ENCODE results near the gene OGFOD3. TPM values are rescaled to one million over a fixed set of nuclear protein-coding genes. Genes with fewer than 3 reads are reported as not detected.
"Not testable (repeated sequence)": the region's sequence is repeated elsewhere in the genome, so short reads cannot be mapped to it uniquely, and the experiment has no call there.

The OGFOD3 gene
- total RNA-seq, 1 donor from 2014 or later = 63.9 TPM

DNA sequence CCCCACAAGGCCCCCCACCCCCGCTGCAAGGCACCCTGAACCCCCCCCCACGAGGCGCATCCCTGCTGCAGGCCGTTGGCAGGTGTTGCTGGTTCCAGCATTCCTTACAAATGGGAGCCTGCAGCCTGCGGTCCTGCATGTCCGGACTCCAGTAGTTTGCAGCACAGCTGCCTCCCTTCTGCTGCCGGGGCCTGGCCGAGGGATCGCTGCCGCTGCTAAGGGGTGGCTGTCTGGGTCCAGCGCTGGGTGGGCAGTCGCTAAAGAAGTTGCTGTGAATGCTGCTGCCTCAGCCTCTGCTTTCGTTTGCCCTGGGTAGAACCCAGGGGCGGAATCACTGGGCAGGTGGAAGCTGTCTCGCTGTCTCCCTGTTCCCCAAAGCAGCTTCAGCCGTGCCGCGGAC lies 35.0 kb downstream of the OGFOD3 start:
- no peak for DNase-seq (ENCODE audit: low read depth)
- H3K4me3 ChIP-seq (ENCODE audit: low read depth, low read length) = no peak overlapping the region
- TF ChIP-seq, protein P1, sequence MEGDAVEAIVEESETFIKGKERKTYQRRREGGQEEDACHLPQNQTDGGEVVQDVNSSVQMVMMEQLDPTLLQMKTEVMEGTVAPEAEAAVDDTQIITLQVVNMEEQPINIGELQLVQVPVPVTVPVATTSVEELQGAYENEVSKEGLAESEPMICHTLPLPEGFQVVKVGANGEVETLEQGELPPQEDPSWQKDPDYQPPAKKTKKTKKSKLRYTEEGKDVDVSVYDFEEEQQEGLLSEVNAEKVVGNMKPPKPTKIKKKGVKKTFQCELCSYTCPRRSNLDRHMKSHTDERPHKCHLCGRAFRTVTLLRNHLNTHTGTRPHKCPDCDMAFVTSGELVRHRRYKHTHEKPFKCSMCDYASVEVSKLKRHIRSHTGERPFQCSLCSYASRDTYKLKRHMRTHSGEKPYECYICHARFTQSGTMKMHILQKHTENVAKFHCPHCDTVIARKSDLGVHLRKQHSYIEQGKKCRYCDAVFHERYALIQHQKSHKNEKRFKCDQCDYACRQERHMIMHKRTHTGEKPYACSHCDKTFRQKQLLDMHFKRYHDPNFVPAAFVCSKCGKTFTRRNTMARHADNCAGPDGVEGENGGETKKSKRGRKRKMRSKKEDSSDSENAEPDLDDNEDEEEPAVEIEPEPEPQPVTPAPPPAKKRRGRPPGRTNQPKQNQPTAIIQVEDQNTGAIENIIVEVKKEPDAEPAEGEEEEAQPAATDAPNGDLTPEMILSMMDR (conservative IDR thresholded peaks at IDR 0.05; ENCODE audit: low read depth, low read length) = no peak

DNA sequence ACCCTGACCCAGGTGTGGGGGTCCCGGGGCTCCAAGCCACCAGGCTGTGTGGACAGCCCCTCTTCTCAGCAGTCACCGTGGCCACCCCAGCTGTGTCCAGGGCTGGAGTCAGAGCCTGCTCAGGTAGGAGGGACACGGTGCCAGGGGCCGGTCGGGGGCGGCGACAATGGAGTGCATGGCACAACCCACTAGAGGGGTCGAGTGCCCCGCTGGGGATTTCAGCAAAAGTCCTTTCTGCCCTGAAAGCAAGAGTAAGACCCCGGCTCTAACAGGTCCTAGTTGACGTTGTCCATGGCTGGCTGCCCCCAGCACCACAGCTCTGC lies 35.5 kb downstream of the OGFOD3 start:
- TF ChIP-seq, protein P1 (conservative IDR thresholded peaks at IDR 0.05; ENCODE audit: low read depth, low read length) = no peak
- no peak for DNase-seq (ENCODE audit: low read depth)
- no peak overlapping the region for H3K4me3 ChIP-seq (ENCODE audit: low read depth, low read length)

DNA sequence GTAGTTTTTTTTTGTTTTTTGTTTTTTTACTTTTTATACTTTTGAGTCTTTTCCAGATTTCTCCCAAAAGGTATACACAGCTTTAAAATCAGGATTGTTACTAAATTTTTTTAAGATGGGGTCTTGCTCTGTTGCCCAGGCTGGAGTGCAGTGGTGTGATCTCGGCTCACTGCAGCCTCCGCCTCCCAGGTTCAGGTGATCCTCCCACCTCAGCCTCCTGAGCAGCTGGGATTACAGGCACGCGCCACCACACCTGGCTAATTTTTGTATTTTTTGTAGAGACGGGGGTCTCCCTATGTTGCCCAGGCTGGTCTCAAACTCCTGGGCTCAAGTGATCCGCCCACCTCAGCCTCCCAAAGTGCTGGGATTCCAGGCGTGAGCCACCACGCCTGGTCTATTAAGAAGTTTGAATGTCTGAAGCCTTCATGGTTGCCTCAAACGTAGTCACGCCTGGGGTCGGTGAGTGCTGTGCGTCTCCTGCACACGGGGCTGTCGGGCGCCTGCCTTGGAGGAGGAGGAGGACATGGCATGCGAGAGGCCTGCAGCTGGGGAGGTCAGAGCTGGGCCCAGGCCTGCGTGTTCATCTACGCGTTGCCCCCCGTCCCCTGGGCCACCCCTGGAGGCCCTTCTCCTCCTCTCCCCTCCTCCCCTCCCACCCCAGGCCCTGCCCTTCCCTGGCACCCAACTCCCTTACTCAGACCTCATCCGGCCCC lies 36.0 kb downstream of the OGFOD3 start:
- not testable (repeated sequence) for H3K4me3 ChIP-seq (ENCODE audit: low read depth, low read length); DNase-seq (ENCODE audit: low read depth)

DNA sequence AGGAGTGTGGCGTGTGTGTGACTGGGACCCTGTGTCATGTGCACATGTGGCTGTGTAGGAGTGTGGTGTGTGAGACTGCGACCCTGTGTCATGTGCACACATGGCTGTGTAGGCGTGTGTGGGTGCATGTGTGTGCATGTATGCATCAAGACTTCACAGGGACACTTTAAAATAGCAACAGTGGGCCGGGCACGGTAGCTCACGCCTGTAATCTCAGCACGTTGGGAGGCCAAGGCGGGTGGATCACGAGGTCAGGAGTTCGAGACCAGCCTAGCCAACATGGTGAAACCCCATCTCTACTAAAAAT lies 36.7 kb downstream of the OGFOD3 start:
- DNase-seq (ENCODE audit: low read depth); H3K4me3 ChIP-seq (ENCODE audit: low read depth, low read length): not testable (repeated sequence)

DNA sequence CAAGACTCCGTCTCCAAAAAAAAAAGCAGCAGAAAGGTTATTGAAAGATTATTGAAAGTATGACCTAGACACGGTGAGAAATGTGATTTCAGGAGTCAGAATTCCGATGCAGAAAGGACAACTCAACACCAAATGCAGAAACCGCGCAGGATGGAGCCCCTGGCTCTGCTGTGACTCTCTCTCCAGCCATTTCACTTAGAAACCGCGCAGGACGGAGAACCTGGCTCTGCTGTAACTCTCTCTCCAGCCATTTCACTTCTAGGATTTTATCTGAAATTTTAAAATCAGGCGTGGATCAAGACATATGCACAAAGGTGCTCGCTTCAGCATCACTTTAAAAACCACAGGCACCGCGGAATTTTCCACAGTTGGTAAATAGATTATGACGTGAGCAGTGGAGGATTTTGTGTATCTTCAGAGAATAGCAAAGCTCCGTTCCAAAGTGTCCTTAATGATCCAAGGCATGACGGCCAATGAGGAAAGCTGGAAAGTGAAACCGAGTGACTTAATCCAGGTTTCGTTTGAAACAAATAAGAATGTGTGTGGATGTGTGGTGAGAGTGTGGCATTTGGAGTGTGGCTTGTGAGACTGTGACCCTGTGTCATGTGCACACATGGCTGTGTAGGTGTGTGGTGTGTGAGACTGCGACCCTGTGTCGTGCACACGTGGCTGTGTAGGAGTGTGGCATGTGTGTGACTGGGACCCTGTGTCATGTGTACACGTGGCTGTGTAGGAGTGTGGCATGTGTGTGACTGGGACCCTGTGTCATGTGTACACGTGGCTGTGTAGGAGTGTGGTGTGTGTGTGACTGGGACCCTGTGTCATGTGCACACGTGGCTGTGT lies 37.3 kb downstream of the OGFOD3 start:
- TF ChIP-seq, protein P1 (conservative IDR thresholded peaks at IDR 0.05; ENCODE audit: low read depth, low read length) = no peak
- DNase-seq (ENCODE audit: low read depth) = peak; percentile 36
- no peak overlapping the region for H3K4me3 ChIP-seq (ENCODE audit: low read depth, low read length)

DNA sequence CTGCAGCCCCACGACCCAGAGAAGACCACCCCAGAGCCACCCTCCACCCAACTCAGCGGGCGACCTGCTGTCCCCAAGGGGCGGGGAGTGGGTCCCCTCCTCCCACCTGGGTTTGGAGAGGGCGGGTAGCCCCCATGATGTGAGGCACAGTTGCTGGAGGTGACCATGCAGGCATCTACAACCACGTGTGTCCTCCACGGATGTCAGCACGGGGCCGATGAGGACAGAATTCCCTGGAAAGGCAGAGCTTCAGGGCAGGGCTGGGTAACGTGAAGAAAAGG lies 39.7 kb downstream of the OGFOD3 start:
- TF ChIP-seq, protein P1 (conservative IDR thresholded peaks at IDR 0.05; ENCODE audit: low read depth, low read length) = no peak
- DNase-seq (ENCODE audit: low read depth) = no peak
- H3K4me3 ChIP-seq (ENCODE audit: low read depth, low read length) = no peak overlapping the region

DNA sequence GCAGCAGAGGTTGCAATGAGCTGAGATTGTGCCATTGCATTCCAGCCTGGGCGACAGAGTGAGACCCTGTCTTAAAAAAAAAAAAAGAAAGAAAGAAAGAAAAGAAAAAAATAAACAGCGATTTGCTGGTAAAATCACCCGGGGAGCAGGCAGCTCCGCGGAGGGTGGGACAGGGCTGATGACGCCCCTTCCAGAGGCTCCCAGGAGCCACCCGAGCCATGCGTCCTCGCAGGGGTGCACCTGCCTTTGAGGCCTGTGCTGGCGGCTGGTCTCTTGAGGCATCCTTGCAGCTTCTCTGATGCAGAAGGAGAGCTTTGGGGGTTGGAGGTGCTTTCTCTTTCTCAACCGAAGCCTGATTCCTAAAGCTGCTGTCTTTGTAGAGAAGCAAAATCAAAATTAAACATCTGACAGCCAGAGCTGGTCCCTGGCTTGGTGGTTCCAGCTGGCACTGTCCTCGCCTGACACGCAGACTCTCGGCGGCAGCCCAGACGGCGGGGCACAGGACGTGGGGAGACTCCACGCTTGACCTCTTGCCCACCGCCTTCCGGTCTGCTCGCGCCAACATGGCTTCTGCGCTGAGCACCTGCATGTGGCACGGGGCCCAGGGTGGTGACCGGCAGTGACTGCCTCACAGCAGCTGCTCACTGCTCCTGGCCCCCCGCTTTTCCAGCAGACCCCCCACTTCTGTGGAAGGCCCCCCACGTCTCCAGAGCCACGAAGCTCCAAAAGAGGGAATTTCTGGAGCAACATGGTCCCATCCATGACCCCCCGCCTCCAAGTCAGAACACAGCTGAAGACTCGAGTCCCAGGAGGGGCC lies 40.3 kb downstream of the OGFOD3 start:
- no peak overlapping the region for H3K4me3 ChIP-seq (ENCODE audit: low read depth, low read length)
- DNase-seq (ENCODE audit: low read depth) = no peak

DNA sequence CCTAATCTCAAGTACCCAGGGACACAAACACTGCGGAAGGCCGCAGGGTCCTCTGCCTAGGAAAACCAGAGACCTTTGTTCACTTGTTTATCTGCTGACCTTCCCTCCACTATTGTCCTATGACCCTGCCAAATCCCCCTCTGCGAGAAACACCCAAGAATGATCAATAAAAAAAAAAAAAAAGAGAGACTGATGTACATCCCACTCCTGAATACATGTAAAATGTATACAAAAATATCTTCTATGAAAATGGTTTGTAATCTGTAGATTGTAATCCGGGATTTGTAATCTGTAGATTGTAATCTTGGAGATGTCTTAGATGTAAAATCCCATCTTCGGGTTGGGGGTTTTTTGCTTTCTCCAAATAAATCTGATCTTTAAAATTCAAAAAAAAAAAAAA lies 41.1 kb downstream of the OGFOD3 start:
- H3K4me3 ChIP-seq (ENCODE audit: low read depth, low read length); DNase-seq (ENCODE audit: low read depth): not testable (repeated sequence)

More for the DNA sequence above, 40.3 kb downstream of the OGFOD3 start:
- TF ChIP-seq, protein P1 (conservative IDR thresholded peaks at IDR 0.05; ENCODE audit: low read depth, low read length) = no peak
